SJSA1 (cell line): ENCODE data around the gene ZNF215. TPM values are rescaled to one million over a fixed set of nuclear protein-coding genes. Genes with fewer than 3 reads are reported as not detected.
"Not testable (repeated sequence)": the region's sequence is repeated elsewhere in the genome, so short reads cannot be mapped to it uniquely, and the experiment has no call there.

Source experiments
- DNase-seq, 2 experiments: peaks; one replicate each; pipeline ENCODE4 v3.0.0-alpha.2; 2015 to 2020; ENCODE audit warnings: low spot score in 2 of 2, low read depth in 1 of 2
- H3K27ac ChIP-seq: fragments of 250-450 bp; sonication (Bioruptor Pico); 2 replicates; pipeline ENCODE4 v1.5.1; 2020; ENCODE audit warnings: mild to moderate bottlenecking, moderate library complexity
- H3K27me3 ChIP-seq: fragments of 250-450 bp; sonication (Bioruptor Pico); replicated peaks from 2 replicates; pipeline ENCODE4 v1.5.1; 2020; ENCODE audit warnings: mild to moderate bottlenecking, moderate library complexity
- H3K36me3 ChIP-seq: fragments of 250-450 bp; sonication (Bioruptor Pico); 2 replicates; pipeline ENCODE4 v1.5.1; 2020; ENCODE audit warnings: mild to moderate bottlenecking
- H3K4me1 ChIP-seq: fragments of 250-450 bp; sonication (Bioruptor Pico); replicated peaks from 2 replicates; pipeline ENCODE4 v1.6.1; 2021; ENCODE audit warnings: mild to moderate bottlenecking
- H3K4me3 ChIP-seq: fragments of 250-450 bp; sonication (Bioruptor Pico); 2 replicates; pipeline ENCODE4 v1.5.1; 2020; ENCODE audit warnings: mild to moderate bottlenecking
- H3K9me3 ChIP-seq: fragments of 250-450 bp; sonication (Bioruptor Pico); replicated peaks from 2 replicates; pipeline ENCODE4 v1.5.1; 2020; ENCODE audit warnings: mild to moderate bottlenecking
- total RNA-seq: library from RNA; depleted of rRNA; stranded (reverse); fragments of >200 nt; shearing (Covaris generic); gene quantifications from 2 replicates; pipeline ENCODE4 v1.2.3, GENCODE V29; 2014; rRNA removed

ZNF215 gene
- total RNA-seq, 1 experiment from 2014 or later = not detected

DNA sequence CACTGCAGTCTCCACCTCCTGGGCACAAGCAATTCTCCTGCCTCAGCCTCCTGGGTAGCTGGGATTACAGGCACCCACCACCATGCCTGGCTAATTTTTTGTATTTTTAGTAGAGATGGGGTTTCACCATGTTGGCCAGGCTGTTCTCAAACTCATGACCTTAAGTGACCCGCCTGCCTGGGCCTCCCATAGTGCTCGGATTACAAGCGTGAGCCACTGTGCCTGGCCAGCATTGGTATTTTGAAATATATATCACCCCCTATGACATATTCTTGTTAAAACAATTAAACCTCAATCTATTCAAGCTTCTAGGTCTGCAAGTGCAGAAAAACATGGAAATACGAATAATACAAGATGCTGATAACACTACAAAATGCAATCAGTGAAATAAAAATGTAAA lies 43.6 kb downstream of the ZNF215 start:
- H3K27ac ChIP-seq, DNase-seq, H3K9me3 ChIP-seq, H3K27me3 ChIP-seq, H3K36me3 ChIP-seq, H3K4me1 ChIP-seq, H3K4me3 ChIP-seq: not testable (repeated sequence)

GRCh38 chr11:6979365-6979764 lies 53.1 kb downstream of the ZNF215 start:
- no peak overlapping the region for H3K4me3 ChIP-seq
- H3K36me3 ChIP-seq = no peaks in the 10 kb centered on the region
- no peak for DNase-seq
- H3K27ac ChIP-seq = no peak overlapping the region
- H3K9me3 ChIP-seq = no peaks in the 10 kb centered on the region
- no peaks in the 10 kb centered on the region for H3K27me3 ChIP-seq
- no peaks in the 10 kb centered on the region for H3K4me1 ChIP-seq

DNA sequence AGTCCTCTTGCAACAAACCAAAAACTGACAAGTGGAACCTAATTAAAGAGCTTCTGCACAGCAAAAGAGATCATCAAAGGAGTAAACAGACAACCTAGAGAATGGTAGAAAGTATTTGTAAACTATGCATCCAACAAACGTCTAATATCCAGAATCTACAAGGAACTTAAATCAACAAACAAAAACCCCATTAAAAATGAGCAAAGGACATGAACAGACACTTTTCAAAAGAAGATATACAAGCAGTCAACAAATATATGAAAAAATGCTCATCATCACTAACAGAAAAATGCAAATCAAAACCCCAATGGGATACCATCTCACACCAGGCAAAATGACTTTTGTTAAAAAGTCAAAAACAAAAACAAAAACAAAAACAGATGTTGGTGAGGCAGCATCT lies 60.3 kb downstream of the ZNF215 start:
- H3K4me3 ChIP-seq = no peak overlapping the region
- no peaks in the 10 kb centered on the region for H3K9me3 ChIP-seq
- no peaks in the 10 kb centered on the region for H3K4me1 ChIP-seq
- H3K27me3 ChIP-seq = no peaks in the 10 kb centered on the region
- H3K27ac ChIP-seq = no peak overlapping the region
- no peak for DNase-seq
- H3K36me3 ChIP-seq = no peaks in the 10 kb centered on the region

DNA sequence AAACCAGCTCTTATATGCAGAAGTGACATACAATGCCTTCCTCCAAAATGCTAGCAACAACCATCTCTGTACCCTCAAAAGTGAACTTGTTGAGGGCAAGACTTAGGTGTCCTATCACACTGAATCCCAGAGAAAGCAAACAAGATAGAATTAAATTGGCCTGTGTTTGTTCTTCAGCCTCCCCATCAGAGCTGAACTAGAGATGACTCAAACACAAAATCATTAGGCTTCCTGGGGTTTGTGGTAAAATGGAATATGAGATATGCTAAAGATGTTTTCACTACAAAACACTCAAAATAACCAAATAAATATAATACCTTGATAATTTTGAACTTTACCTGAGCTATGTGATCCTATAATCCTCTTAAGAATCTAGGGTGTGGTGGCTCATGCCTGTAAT lies 62.3 kb downstream of the ZNF215 start:
- Histone ChIP-seq H3K9me3 (no peaks in the 10 kb centered on the region), H3K27ac (no peak overlapping the region), H3K4me1 (no peaks in the 10 kb centered on the region), H3K27me3 (no peaks in the 10 kb centered on the region), H3K4me3 (no peak overlapping the region), H3K36me3 (no peaks in the 10 kb centered on the region)
- DNase-seq = no peak

- no peak for DNase-seq
- no peaks in the 10 kb centered on the region for H3K27me3 ChIP-seq
- no peak overlapping the region for H3K27ac ChIP-seq
These were observed 65.0 kb downstream of the ZNF215 start for GRCh38 chr11:6991227-6991626.

GRCh38 chr11:6992026-6992425 lies 65.8 kb downstream of the ZNF215 start:
- H3K4me3 ChIP-seq = no peak overlapping the region
- no peaks in the 10 kb centered on the region for H3K27me3 ChIP-seq
- no peak overlapping the region for H3K27ac ChIP-seq
- no peaks in the 10 kb centered on the region for H3K36me3 ChIP-seq
- no peak for DNase-seq
- H3K9me3 ChIP-seq = no peaks in the 10 kb centered on the region
- no peaks in the 10 kb centered on the region for H3K4me1 ChIP-seq

More at GRCh38 chr11:6991227-6991626, 65.0 kb downstream of the ZNF215 start:
- no peaks in the 10 kb centered on the region for H3K4me1 ChIP-seq
- no peaks in the 10 kb centered on the region for H3K36me3 ChIP-seq
- H3K4me3 ChIP-seq = no peak overlapping the region
- no peaks in the 10 kb centered on the region for H3K9me3 ChIP-seq

GRCh38 chr11:6992457-6993417 lies 66.5 kb downstream of the ZNF215 start:
- H3K4me3 ChIP-seq = no peak overlapping the region
- H3K27ac ChIP-seq = no peak overlapping the region
- no peaks in the 10 kb centered on the region for H3K4me1 ChIP-seq
- peak in 1 of 2 experiments; percentile 1 for DNase-seq
- no peaks in the 10 kb centered on the region for H3K36me3 ChIP-seq
- H3K27me3 ChIP-seq = no peaks in the 10 kb centered on the region
- H3K9me3 ChIP-seq = no peaks in the 10 kb centered on the region

DNA sequence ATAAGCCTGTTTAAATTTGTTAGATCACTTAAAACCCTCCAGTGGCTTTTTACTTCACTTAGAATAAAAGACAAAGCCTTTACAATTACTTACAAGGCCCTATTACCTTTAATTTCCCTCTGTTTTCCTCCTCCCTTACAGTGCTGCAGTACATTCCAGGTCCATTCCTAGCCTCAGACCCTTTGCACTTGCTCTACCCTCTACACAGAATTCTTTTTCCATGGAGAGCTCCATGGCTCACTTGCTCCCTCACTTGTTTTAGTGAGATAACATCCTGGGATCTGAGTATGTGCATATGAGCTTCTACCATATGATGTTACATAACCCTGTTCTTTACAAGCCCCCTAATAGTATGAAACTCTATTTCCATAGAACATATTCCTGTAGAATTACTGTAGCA lies 69.5 kb downstream of the ZNF215 start:
- Histone ChIP-seq H3K4me1 (no peaks in the 10 kb centered on the region), H3K36me3 (no peaks in the 10 kb centered on the region)
- no peak for DNase-seq

GRCh38 chr11:7004482-7004881 lies 78.3 kb downstream of the ZNF215 start:
- Histone ChIP-seq H3K36me3 (no peaks in the 10 kb centered on the region), H3K27ac (no peak overlapping the region), H3K9me3 (no peaks in the 10 kb centered on the region), H3K4me1 (no peaks in the 10 kb centered on the region), H3K4me3 (no peak overlapping the region), H3K27me3 (no peaks in the 10 kb centered on the region)
- no peak for DNase-seq

More for the DNA sequence above, 69.5 kb downstream of the ZNF215 start:
- Histone ChIP-seq H3K27me3 (no peaks in the 10 kb centered on the region), H3K9me3 (no peaks in the 10 kb centered on the region), H3K27ac (no peak overlapping the region), H3K4me3 (no peak overlapping the region)

Other genes starting within 250 kb of the ZNF215 start
- 38.7 and 79.8 TPM in 2 replicates for gene MRPL17, start 243.1 kb upstream of the ZNF215 start, total RNA-seq
- gene OR2AG2, start 154.4 kb upstream of the ZNF215 start, total RNA-seq = not detected in 2 replicates
- not detected in 2 replicates for gene OR2AG1, start 143.4 kb upstream of the ZNF215 start, total RNA-seq
- gene OR6A2, start 126.7 kb upstream of the ZNF215 start, total RNA-seq = not detected in 2 replicates
- gene OR10A5, start 80.7 kb upstream of the ZNF215 start, total RNA-seq = not detected in 2 replicates
- gene OR10A2, start 63.4 kb upstream of the ZNF215 start, total RNA-seq = not detected in 2 replicates
- not detected in 2 replicates for gene OR10A4, start 49.8 kb upstream of the ZNF215 start, total RNA-seq
- gene OR2D2, start 33.9 kb upstream of the ZNF215 start, total RNA-seq = not detected in 2 replicates
- gene OR2D3, start 5.4 kb upstream of the ZNF215 start, total RNA-seq = not detected in 2 replicates
- gene ZNF214, start 93.9 kb downstream of the ZNF215 start, total RNA-seq = not detected in 2 replicates
- not detected in 2 replicates for gene NLRP14, start 94.1 kb downstream of the ZNF215 start, total RNA-seq
- gene RBMXL2, start 162.6 kb downstream of the ZNF215 start, total RNA-seq = not detected in 2 replicates